ENCODE measurements around the gene CHST14.

CHST14 gene

GRCh38 chr15:40470423-40471104 lies at the start of gene CHST14:
CHST14 (plus strand) TSS chr15:40470984; CDS start chr15:40471214, 230 bp downstream.
- DNase-seq = peak; percentile 68

DNA sequence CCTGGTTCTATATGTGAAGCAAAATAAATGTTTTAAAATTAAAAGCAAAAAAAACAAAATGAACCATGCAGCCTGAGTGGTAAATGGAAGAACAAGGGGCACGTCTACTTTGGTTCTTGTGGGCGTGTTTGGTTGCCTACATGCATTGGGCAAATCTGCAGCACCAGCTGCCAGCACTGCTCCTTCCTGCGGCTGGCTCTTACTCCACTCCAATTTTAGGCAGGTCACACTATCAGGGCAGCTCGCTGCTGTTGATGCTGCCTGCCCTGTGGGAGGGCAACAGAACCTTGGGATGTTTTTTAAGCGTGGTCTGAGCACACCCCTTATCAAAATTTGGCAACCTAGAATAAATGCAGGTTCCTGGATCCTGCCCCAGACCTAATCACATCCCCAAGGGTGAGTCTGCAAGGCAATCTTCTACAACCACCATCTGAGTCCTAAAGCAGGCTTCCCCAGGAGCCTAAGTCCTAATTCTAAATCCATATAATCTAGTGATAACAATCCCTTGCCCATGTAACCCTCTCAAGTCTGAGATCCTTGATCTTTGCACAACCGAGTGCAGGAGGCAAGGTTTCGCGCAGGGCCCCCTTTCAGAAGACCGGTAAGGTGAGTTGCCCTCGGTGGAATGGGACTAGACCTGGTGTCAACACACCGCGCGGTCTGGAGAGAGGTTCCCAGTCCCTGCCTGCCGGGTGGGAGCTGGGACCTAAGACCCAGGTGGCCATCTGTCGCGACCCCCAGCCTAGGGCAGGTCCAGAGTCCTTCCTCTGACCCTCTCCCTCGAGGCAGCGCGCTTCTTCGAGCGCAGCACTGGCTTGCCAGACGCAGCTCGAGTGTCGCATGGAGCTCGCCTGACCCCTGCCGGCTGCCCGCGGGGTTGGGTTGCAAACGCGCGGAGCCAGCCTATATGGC lies 49.3 kb upstream of the CHST14 start:
- DNase-seq = peak; percentile 85

GRCh38 chr15:40424483-40425115 lies 46.2 kb upstream of the CHST14 start:
- no peak for DNase-seq

GRCh38 chr15:40425681-40426080 lies 45.1 kb upstream of the CHST14 start:
- no peak for DNase-seq

DNA sequence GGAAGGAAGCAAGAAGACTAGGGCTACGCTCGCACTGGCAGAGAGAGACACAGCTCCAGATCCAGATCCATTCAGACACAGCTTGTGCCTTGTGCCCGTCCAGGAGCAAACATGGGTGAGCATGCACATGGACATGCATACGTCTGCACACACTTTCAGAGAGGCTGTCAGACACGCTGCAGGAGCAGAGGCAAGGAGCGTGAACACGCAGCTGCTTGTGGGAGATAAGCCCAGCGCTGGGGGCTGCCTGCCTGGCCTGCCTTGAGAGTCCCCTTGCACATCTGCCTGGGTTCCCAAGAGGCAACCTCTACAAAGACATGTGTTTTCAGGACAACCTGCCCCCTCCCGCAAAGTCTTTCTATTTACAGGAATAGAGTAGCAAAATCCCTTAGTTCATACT lies 43.6 kb upstream of the CHST14 start:
- DNase-seq = no peak

DNA sequence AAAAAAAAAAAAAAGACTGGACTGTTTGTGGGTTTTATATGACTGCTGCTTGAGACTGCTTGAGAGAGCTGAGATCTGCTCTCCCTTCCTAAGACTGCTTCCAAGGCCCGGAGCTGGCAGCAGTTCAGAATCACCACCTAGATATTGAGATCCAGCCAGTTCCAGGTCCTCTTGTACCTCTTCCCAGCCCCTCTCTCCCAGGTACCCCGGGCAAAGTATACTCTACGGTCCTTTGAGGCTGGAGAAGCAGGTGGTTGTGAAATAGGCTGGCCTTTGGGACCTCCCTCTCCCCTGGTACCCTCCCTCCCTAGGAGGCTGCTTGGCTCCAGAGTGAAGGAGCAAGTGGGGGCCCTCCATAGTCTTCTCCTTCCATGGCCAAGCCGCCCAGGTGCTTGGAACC lies 42.6 kb upstream of the CHST14 start:
- no peak for DNase-seq

DNA sequence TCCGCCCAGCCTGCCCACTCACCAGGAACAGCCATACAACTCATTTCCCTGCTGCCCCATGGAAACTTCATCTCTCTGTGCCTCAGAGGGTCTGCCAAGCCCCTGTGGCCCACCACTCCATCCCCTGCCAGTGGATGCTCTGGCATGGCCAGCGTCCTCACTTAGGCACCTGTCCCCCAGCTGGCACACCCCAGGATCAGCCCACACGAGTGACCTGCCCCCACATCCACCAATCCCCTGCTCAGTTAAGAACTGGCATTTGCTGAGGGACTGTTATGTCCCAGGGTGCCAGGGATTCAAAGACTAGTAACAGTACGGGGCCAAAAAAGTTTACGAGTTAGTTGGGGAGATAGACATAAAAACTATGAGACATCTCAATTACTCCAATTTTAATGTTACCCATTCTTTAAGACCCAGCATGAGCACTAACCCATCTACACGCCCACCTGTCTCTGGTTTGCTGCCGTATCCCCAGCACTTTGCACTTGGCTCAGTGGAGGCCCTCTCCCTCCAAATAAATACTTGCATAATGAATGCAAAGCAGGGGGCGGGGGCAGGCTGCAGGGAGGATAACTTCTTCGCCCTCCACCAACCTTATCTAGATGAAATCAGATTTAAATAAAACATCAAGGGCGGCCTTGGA lies 41.6 kb upstream of the CHST14 start:
- no peak for DNase-seq

- DNase-seq = no peak
Observed at GRCh38 chr15:40430271-40430805, 40.4 kb upstream of the CHST14 start.

DNA sequence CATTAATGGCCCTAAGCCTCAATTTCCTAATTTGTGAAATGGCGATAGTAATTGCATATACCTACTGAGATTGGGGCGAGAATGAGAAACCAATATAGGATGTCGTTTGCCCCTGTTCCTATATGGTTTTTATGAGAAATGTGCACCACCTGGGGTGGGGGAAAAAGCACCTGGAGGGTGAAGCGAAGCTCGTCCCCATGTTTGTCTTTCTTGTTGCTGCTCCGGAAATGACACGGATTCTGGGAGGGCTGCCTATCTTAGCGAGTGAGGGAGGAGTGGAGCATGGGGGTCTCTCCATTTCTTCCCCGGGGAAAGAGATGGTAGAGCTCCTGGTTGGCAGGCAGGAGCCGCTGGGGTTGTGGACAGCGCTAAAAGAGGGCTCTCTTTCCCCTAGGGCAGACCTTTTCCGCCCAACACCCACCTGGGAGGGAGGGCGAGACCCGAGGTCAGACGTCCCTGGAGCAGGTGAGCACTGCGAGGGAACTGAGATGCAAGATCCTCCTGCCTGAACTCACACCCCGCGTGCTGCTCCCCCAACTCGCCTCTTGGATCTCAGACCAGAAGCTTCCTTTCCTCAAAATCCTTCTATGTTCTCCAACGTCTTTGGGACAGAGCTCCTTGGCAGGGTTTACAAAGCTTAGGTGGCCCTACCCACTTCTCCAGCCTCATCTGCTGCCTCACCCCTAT lies 35.6 kb upstream of the CHST14 start:
- DNase-seq = no peak

GRCh38 chr15:40435710-40436089 lies 35.1 kb upstream of the CHST14 start:
- no peak for DNase-seq

GRCh38 chr15:40436116-40436891 lies 34.5 kb upstream of the CHST14 start:
- peak; percentile 22 for DNase-seq

DNA sequence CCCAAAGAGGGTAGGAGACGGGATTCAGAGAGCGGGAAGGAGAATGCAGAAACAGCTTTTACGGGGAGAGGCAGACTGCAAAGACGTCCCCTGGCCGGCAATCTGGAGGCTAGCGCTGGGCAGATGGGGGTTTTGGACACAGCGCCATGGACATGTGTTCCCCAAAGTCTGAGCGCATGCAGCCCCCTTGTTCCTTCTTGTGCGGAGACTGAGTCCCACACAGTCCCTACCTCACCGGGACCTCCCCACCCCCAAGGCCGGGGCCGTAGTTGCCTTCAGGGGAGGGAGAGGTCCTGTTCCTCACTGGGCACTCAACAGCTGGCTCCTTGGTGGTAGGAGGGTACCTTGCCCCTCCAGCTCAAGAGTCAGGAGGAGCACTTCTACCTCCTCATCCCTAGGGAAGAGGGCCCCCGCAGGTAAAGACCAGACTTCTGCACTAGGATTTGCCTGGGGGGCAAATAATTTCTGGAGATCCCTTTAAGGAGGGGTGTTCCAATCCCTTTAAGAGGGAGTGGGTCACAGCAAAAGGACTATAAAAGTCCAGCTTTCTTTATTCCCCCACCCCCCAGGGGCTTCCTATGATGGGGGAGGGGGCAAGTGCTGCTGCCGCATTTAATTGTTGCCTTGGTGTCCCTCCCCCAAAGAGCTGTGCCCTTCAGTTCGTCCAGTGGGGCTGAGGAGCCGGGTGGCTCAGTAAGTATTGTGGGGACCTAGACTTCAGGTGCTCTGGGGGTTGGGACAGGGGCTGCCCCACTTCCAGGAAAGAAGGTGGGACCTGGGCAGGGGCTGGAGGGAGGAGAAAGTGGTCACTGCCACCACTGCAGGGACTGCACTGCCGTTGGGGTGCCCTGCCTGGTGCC lies 33.7 kb upstream of the CHST14 start:
- no peak for DNase-seq

DNA sequence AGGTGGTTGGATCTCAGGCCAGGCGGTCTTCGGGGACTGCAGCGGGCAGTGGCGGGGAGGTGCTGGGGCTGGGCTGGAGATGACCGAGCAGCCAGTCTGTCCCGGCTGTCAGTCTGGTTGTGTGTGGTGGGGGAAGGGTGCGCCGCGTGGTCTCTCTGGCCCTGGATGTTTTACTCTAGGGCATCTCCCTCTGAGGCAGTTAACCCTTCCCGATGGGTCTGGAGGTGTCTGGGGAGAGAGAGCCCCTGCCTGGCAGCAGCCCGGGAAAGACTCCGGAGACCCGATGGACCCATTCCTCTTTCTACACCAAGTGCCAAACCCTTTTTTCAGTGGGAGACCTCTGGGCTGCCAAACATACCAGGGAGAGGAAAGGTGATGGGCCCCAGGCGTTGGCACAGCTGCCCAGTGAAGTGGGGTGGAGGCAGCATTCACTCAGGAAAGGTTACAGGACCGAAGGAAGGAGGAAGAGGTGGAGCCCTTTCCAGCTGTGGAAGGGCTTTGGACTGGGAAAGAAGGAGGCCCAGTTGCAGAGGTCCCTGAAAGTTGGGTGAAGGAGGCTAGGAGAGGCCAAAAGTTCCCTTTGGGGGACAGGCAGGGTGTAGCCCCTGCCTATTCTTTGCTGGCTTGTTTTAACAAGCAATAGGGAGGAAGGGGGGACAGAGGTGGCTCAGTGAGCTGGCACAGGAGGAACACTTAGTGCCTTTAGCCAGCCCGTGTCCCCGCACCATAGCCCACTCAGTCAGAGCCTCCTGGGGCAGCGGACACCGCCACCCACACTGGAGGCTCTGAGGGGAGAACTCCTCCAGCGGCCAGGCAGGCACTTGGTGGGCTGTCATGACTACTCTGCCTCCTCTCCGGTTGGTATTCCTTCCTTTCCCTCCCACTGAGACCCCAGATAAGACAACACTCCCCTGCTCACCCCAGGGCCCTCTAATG lies 32.8 kb upstream of the CHST14 start:
- DNase-seq = no peak

- DNase-seq = no peak
Observed at GRCh38 chr15:40438712-40439111, 32.1 kb upstream of the CHST14 start.

DNA sequence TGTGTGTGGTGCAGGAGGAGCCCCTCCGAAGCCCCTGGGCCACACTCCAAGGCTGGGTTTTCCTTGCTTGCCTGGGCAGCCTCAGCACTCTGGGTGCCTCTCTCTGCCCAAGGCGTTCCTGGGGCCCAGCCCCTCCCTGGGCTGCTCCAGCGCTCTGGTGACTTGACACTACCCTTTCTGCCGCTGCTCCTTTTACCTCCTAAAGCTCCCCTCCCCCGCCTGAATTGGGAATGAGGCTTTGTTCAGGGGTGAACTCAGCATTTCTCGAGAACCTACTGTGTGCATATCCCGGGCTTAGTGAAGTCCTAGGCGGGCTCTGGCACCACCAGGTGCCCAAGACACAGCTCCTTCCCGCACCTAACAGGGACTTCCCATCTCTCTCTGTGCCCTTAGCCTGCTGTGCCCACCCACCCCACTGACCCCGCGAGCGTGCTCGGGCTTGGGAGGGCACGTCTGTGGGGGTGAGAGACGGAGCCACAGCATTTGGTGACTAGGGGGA lies 31.3 kb upstream of the CHST14 start:
- no peak for DNase-seq

GRCh38 chr15:40439960-40440742 lies 30.6 kb upstream of the CHST14 start:
- peak; percentile 37 for DNase-seq

DNA sequence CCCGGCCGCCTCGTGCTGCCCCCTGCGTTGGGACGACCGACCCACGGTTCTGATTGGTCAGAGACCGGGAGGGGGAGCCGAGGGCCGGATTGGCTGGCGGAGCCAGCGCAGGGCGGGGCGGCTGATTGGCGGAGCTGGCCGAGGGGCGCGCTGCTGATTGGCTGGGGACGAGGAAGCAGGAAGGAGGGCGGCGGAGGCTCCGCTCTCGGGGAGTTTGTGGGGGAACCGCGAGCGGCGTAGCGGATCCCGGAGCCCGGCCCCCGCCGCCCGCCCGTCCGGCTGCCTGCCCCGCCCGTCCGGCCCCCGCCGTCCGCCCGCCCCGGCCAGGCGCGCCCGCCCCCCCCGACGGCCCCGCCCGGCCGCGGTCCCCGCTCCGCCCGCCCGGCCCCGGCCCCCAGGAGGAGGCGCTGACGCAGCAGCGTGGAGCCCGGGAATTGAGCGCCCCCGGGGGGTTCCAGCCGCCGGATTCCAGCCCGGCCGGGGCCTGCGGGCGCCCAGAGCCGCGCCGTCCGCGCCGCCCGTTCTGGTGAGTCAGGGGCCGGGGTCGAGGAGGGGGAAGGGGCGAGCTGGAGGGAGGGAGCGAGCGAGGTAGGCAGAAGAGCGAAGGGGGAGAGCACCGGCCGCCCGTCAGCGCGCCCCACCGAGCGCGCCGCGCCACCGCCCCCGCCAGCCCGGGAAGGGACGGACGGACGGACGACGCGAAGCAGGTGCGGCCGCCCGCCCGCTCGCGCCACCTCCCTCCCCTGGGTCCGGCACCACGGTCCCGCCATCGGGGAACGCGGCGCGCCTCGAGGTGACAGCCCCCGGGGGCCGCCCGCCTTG lies 29.8 kb upstream of the CHST14 start, which contains the start of gene BAHD1:
TSS of gene BAHD1 (plus strand) at position 211 of the 822 bp plus-strand sequence. CDS start 17,512 bp downstream, outside the sequence.
- DNase-seq = peak; percentile 97
